ENCODE data around the gene OBI1. TPM values are rescaled to one million over a fixed set of nuclear protein-coding genes. Genes with fewer than 3 reads are reported as not detected.

Gene OBI1, protein sequence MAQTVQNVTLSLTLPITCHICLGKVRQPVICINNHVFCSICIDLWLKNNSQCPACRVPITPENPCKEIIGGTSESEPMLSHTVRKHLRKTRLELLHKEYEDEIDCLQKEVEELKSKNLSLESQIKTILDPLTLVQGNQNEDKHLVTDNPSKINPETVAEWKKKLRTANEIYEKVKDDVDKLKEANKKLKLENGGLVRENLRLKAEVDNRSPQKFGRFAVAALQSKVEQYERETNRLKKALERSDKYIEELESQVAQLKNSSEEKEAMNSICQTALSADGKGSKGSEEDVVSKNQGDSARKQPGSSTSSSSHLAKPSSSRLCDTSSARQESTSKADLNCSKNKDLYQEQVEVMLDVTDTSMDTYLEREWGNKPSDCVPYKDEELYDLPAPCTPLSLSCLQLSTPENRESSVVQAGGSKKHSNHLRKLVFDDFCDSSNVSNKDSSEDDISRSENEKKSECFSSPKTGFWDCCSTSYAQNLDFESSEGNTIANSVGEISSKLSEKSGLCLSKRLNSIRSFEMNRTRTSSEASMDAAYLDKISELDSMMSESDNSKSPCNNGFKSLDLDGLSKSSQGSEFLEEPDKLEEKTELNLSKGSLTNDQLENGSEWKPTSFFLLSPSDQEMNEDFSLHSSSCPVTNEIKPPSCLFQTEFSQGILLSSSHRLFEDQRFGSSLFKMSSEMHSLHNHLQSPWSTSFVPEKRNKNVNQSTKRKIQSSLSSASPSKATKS
- total RNA-seq: 10 to 100 TPM in 1 of 2 donors, 1 to 10 TPM in 1; 7.9 to 20.4 TPM

DNA sequence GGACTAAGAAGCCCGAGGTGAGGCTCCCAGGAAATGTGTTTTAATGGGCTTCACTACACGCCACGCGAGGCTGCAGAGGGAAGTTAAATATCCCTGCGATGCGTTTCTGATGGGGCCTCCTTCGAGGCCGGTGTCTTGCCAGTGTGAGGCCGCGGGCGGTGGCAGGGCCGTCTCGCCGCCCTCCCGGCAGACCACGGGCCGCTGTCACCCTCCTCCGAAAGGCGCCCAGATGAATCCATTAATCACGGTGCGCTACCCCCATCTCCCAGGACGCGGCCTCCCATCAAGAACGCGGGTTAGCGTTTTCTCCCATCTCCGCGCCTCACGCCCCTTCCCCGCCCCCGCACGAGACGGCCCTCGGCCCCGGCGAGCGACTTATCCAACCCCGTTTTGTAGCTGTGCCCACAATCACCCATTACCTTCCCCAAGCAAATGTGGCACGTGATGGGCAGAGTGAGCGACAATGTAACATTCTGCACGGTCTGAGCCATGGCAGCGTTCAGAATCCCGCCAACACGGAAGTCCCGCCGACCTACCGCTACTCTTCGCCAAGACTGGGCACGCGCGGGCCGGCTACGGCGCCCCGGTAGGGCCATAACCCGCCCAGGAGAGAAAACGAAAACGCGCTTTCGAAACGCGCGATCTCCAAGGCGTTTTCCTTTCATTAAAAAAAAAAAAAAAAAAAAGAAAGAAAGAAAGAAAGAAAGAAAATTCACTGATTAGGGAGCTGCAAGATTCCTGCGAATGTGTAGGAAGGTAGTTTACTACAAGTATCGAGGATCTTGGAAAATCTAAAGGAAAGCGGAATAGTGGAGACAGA, at the start of gene OBI1:
Gene OBI1 (minus strand): TSS at position 526 of the 820 bp plus-strand sequence. CDS start 35 bp downstream, at position 491.
- Histone ChIP-seq H3K9me3 (no peaks in the 10 kb centered on the region), H3K4me1 (replicated peaks) (peaks cover 6% of the 10 kb centered on the region), H3K4me3 (peak within 1 kb of the TSS; percentile 69), H3K27ac (peak within 1 kb of the TSS; percentile 55 to 61), H3K36me3 (no peaks in the 10 kb centered on the region), H3K27me3 (replicated peaks; ENCODE audit: insufficient read depth) (no peaks in the 10 kb centered on the region)
- peak; percentile 92 for DNase-seq (ENCODE audit: low spot score)
- TF ChIP-seq, protein P1, sequence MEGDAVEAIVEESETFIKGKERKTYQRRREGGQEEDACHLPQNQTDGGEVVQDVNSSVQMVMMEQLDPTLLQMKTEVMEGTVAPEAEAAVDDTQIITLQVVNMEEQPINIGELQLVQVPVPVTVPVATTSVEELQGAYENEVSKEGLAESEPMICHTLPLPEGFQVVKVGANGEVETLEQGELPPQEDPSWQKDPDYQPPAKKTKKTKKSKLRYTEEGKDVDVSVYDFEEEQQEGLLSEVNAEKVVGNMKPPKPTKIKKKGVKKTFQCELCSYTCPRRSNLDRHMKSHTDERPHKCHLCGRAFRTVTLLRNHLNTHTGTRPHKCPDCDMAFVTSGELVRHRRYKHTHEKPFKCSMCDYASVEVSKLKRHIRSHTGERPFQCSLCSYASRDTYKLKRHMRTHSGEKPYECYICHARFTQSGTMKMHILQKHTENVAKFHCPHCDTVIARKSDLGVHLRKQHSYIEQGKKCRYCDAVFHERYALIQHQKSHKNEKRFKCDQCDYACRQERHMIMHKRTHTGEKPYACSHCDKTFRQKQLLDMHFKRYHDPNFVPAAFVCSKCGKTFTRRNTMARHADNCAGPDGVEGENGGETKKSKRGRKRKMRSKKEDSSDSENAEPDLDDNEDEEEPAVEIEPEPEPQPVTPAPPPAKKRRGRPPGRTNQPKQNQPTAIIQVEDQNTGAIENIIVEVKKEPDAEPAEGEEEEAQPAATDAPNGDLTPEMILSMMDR (IDR thresholded peaks at IDR 0.05): no peak
- peak; percentile 92 for TF ChIP-seq POLR2AphosphoS5 (IDR thresholded peaks at IDR 0.05)
- no peak for TF ChIP-seq POLR2A (IDR thresholded peaks at IDR 0.05)
- under 1% methylated on average over 67 of the region's 67 CpGs for WGBS
- intact Hi-C loops (cut with DNase I): no loop called here

GRCh38 chr13:78701383-78701782, 42.4 kb upstream of the OBI1 start:
- H3K9me3 ChIP-seq: no peaks in the 10 kb centered on the region
- H3K27ac ChIP-seq: no peak overlapping the region
- WGBS: 14% methylated on average over 1 of the region's 1 CpG
- intact Hi-C loops (cut with DNase I): no loop called here
- no peak overlapping the region for H3K4me3 ChIP-seq
- no peak for TF ChIP-seq POLR2A (IDR thresholded peaks at IDR 0.05)
- TF ChIP-seq, protein P1 (IDR thresholded peaks at IDR 0.05): no peak
- TF ChIP-seq POLR2AphosphoS5 (IDR thresholded peaks at IDR 0.05): no peak
- H3K27me3 ChIP-seq (replicated peaks; ENCODE audit: insufficient read depth): no peaks in the 10 kb centered on the region
- no peaks in the 10 kb centered on the region for H3K4me1 ChIP-seq (replicated peaks)
- no peaks in the 10 kb centered on the region for H3K36me3 ChIP-seq
- DNase-seq (ENCODE audit: low spot score): no peak

GRCh38 chr13:78700121-78700910, 41.4 kb upstream of the OBI1 start:
- WGBS: 18% methylated on average over 3 of the region's 3 CpGs
- DNase-seq (ENCODE audit: low spot score): no peak
- TF ChIP-seq POLR2A (IDR thresholded peaks at IDR 0.05) (no peak), POLR2AphosphoS5 (IDR thresholded peaks at IDR 0.05) (no peak)
- TF ChIP-seq, protein P1 (IDR thresholded peaks at IDR 0.05): no peak
- H3K36me3 ChIP-seq: no peaks in the 10 kb centered on the region
- no peaks in the 10 kb centered on the region for H3K27me3 ChIP-seq (replicated peaks; ENCODE audit: insufficient read depth)
- H3K4me3 ChIP-seq: no peak overlapping the region
- intact Hi-C loops (cut with DNase I): no loop called here
- H3K9me3 ChIP-seq: no peaks in the 10 kb centered on the region
- no peaks in the 10 kb centered on the region for H3K4me1 ChIP-seq (replicated peaks)
- H3K27ac ChIP-seq: no peak overlapping the region

GRCh38 chr13:78689011-78689410, 30.1 kb upstream of the OBI1 start:
- WGBS: 30% methylated on average over 2 of the region's 2 CpGs
- TF ChIP-seq, protein P1 (IDR thresholded peaks at IDR 0.05): no peak
- TF ChIP-seq POLR2A (IDR thresholded peaks at IDR 0.05): no peak
- TF ChIP-seq POLR2AphosphoS5 (IDR thresholded peaks at IDR 0.05): no peak
- no peaks in the 10 kb centered on the region for H3K4me1 ChIP-seq (replicated peaks)
- no peak overlapping the region for H3K27ac ChIP-seq
- DNase-seq (ENCODE audit: low spot score): no peak
- no peaks in the 10 kb centered on the region for H3K9me3 ChIP-seq
- H3K36me3 ChIP-seq: no peaks in the 10 kb centered on the region
- H3K4me3 ChIP-seq: no peak overlapping the region
- intact Hi-C loops (cut with DNase I): no loop called here
- H3K27me3 ChIP-seq (replicated peaks; ENCODE audit: insufficient read depth): no peaks in the 10 kb centered on the region
